ENCODE data around the gene SLC25A21.
"Not testable (repeated sequence)": the region's sequence is repeated elsewhere in the genome, so short reads cannot be mapped to it uniquely, and the experiment has no call there.

The SLC25A21 gene

GRCh38 chr14:36874396-36875138, 297.8 kb downstream of the SLC25A21 start:
- Histone ChIP-seq H3K4me3 (ENCODE audit: low read depth in 1 of 2, low read length in 2 of 2) (no peak overlapping the region), H3K27ac (ENCODE audit: low read depth, low read length) (no peak overlapping the region), H3K9me3 (ENCODE audit: low read length) (no peaks in the 10 kb centered on the region), H3K4me1 (ENCODE audit: insufficient read depth, low read length) (no peaks in the 10 kb centered on the region), H3K27me3 (ENCODE audit: control insufficient read depth in 1 of 2, insufficient read depth in 2 of 2, low read length in 2 of 2) (no peaks in the 10 kb centered on the region), H3K9ac (ENCODE audit: low read length) (no peak overlapping the region), H3K36me3 (ENCODE audit: insufficient read depth, low read length) (no peaks in the 10 kb centered on the region)

GRCh38 chr14:36870776-36871175, 301.6 kb downstream of the SLC25A21 start:
- H3K27ac ChIP-seq (ENCODE audit: low read depth, low read length), result no peak overlapping the region
- H3K9me3 ChIP-seq (ENCODE audit: low read length), result no peaks in the 10 kb centered on the region
- no peaks in the 10 kb centered on the region for H3K27me3 ChIP-seq (ENCODE audit: control insufficient read depth in 1 of 2, insufficient read depth in 2 of 2, low read length in 2 of 2)
- no peaks in the 10 kb centered on the region for H3K36me3 ChIP-seq (ENCODE audit: insufficient read depth, low read length)
- H3K9ac ChIP-seq (ENCODE audit: low read length), result no peak overlapping the region
- no peaks in the 10 kb centered on the region for H3K4me1 ChIP-seq (ENCODE audit: insufficient read depth, low read length)
- no peak overlapping the region for H3K4me3 ChIP-seq (ENCODE audit: low read depth in 1 of 2, low read length in 2 of 2)

- H3K9me3 ChIP-seq (ENCODE audit: low read length), result no peaks in the 10 kb centered on the region
- H3K4me1 ChIP-seq (ENCODE audit: insufficient read depth, low read length), result no peaks in the 10 kb centered on the region
- no peaks in the 10 kb centered on the region for H3K36me3 ChIP-seq (ENCODE audit: insufficient read depth, low read length)
- no peak overlapping the region for H3K9ac ChIP-seq (ENCODE audit: low read length)
- no peak overlapping the region for H3K27ac ChIP-seq (ENCODE audit: low read depth, low read length)
- no peaks in the 10 kb centered on the region for H3K27me3 ChIP-seq (ENCODE audit: control insufficient read depth in 1 of 2, insufficient read depth in 2 of 2, low read length in 2 of 2)
- no peak overlapping the region for H3K4me3 ChIP-seq (ENCODE audit: low read depth in 1 of 2, low read length in 2 of 2)
These were observed 303.3 kb downstream of the SLC25A21 start for GRCh38 chr14:36869125-36869524.

GRCh38 chr14:36866867-36867266, 305.5 kb downstream of the SLC25A21 start:
- H3K27ac ChIP-seq (ENCODE audit: low read depth, low read length), result no peak overlapping the region

GRCh38 chr14:36863271-36863670, 309.1 kb downstream of the SLC25A21 start:
- Histone ChIP-seq H3K9ac (ENCODE audit: low read length) (no peak overlapping the region), H3K27ac (ENCODE audit: low read depth, low read length) (no peak overlapping the region), H3K27me3 (ENCODE audit: control insufficient read depth in 1 of 2, insufficient read depth in 2 of 2, low read length in 2 of 2) (no peaks in the 10 kb centered on the region), H3K4me3 (ENCODE audit: low read depth in 1 of 2, low read length in 2 of 2) (no peak overlapping the region), H3K9me3 (ENCODE audit: low read length) (no peaks in the 10 kb centered on the region), H3K4me1 (ENCODE audit: insufficient read depth, low read length) (no peaks in the 10 kb centered on the region), H3K36me3 (ENCODE audit: insufficient read depth, low read length) (no peaks in the 10 kb centered on the region)

More at GRCh38 chr14:36866867-36867266, 305.5 kb downstream of the SLC25A21 start:
- Histone ChIP-seq H3K4me3 (ENCODE audit: low read depth in 1 of 2, low read length in 2 of 2) (no peak overlapping the region), H3K9me3 (ENCODE audit: low read length) (no peaks in the 10 kb centered on the region), H3K36me3 (ENCODE audit: insufficient read depth, low read length) (no peaks in the 10 kb centered on the region), H3K27me3 (ENCODE audit: control insufficient read depth in 1 of 2, insufficient read depth in 2 of 2, low read length in 2 of 2) (no peaks in the 10 kb centered on the region), H3K4me1 (ENCODE audit: insufficient read depth, low read length) (no peaks in the 10 kb centered on the region), H3K9ac (ENCODE audit: low read length) (no peak overlapping the region)

GRCh38 chr14:36862237-36862636, 310.2 kb downstream of the SLC25A21 start:
- not testable (repeated sequence) for H3K9me3 ChIP-seq (ENCODE audit: low read length)

GRCh38 chr14:36860831-36861230, 311.6 kb downstream of the SLC25A21 start:
- Histone ChIP-seq H3K9ac (ENCODE audit: low read length) (no peak overlapping the region), H3K4me3 (ENCODE audit: low read depth in 1 of 2, low read length in 2 of 2) (no peak overlapping the region), H3K27ac (ENCODE audit: low read depth, low read length) (no peak overlapping the region), H3K36me3 (ENCODE audit: insufficient read depth, low read length) (no peaks in the 10 kb centered on the region), H3K4me1 (ENCODE audit: insufficient read depth, low read length) (no peaks in the 10 kb centered on the region), H3K9me3 (ENCODE audit: low read length) (no peaks in the 10 kb centered on the region), H3K27me3 (ENCODE audit: control insufficient read depth in 1 of 2, insufficient read depth in 2 of 2, low read length in 2 of 2) (no peaks in the 10 kb centered on the region)

More at GRCh38 chr14:36862237-36862636, 310.2 kb downstream of the SLC25A21 start:
- H3K36me3 ChIP-seq (ENCODE audit: insufficient read depth, low read length); H3K4me3 ChIP-seq (ENCODE audit: low read depth in 1 of 2, low read length in 2 of 2); H3K9ac ChIP-seq (ENCODE audit: low read length); H3K27me3 ChIP-seq (ENCODE audit: control insufficient read depth in 1 of 2, insufficient read depth in 2 of 2, low read length in 2 of 2); H3K27ac ChIP-seq (ENCODE audit: low read depth, low read length); H3K4me1 ChIP-seq (ENCODE audit: insufficient read depth, low read length): not testable (repeated sequence)

GRCh38 chr14:36859119-36859518, 313.3 kb downstream of the SLC25A21 start:
- no peaks in the 10 kb centered on the region for H3K27me3 ChIP-seq (ENCODE audit: control insufficient read depth in 1 of 2, insufficient read depth in 2 of 2, low read length in 2 of 2)
- no peak overlapping the region for H3K4me3 ChIP-seq (ENCODE audit: low read depth in 1 of 2, low read length in 2 of 2)
- no peaks in the 10 kb centered on the region for H3K4me1 ChIP-seq (ENCODE audit: insufficient read depth, low read length)
- no peak overlapping the region for H3K9ac ChIP-seq (ENCODE audit: low read length)
- no peak overlapping the region for H3K27ac ChIP-seq (ENCODE audit: low read depth, low read length)
- no peaks in the 10 kb centered on the region for H3K36me3 ChIP-seq (ENCODE audit: insufficient read depth, low read length)
- no peaks in the 10 kb centered on the region for H3K9me3 ChIP-seq (ENCODE audit: low read length)

- Histone ChIP-seq H3K4me1 (ENCODE audit: insufficient read depth, low read length) (peaks cover 9% of the 10 kb centered on the region), H3K9me3 (ENCODE audit: low read length) (no peaks in the 10 kb centered on the region), H3K36me3 (ENCODE audit: insufficient read depth, low read length) (no peaks in the 10 kb centered on the region), H3K27me3 (ENCODE audit: control insufficient read depth in 1 of 2, insufficient read depth in 2 of 2, low read length in 2 of 2) (no peaks in the 10 kb centered on the region), H3K9ac (ENCODE audit: low read length) (no peak overlapping the region), H3K27ac (ENCODE audit: low read depth, low read length) (no peak overlapping the region), H3K4me3 (ENCODE audit: low read depth in 1 of 2, low read length in 2 of 2) (no peak overlapping the region)
These were observed 314.5 kb downstream of the SLC25A21 start for GRCh38 chr14:36857842-36858445.

- no peaks in the 10 kb centered on the region for H3K36me3 ChIP-seq (ENCODE audit: insufficient read depth, low read length)
- H3K27me3 ChIP-seq (ENCODE audit: control insufficient read depth in 1 of 2, insufficient read depth in 2 of 2, low read length in 2 of 2), result no peaks in the 10 kb centered on the region
- H3K4me3 ChIP-seq (ENCODE audit: low read depth in 1 of 2, low read length in 2 of 2), result no peak overlapping the region
- H3K4me1 ChIP-seq (ENCODE audit: insufficient read depth, low read length), result peaks cover 10% of the 10 kb centered on the region
- no peak overlapping the region for H3K9ac ChIP-seq (ENCODE audit: low read length)
- no peak overlapping the region for H3K27ac ChIP-seq (ENCODE audit: low read depth, low read length)
- H3K9me3 ChIP-seq (ENCODE audit: low read length), result no peaks in the 10 kb centered on the region
These were observed 315.3 kb downstream of the SLC25A21 start for GRCh38 chr14:36857136-36857535.

- Histone ChIP-seq H3K9me3 (ENCODE audit: low read length) (no peaks in the 10 kb centered on the region), H3K4me1 (ENCODE audit: insufficient read depth, low read length) (peaks cover 10% of the 10 kb centered on the region), H3K27ac (ENCODE audit: low read depth, low read length) (no peak overlapping the region), H3K9ac (ENCODE audit: low read length) (no peak overlapping the region), H3K36me3 (ENCODE audit: insufficient read depth, low read length) (no peaks in the 10 kb centered on the region), H3K27me3 (ENCODE audit: control insufficient read depth in 1 of 2, insufficient read depth in 2 of 2, low read length in 2 of 2) (no peaks in the 10 kb centered on the region), H3K4me3 (ENCODE audit: low read depth in 1 of 2, low read length in 2 of 2) (no peak overlapping the region)
These were observed 316.1 kb downstream of the SLC25A21 start for GRCh38 chr14:36856095-36856878.
